ENCODE data around the gene WNT5A. TPM values are rescaled to one million over a fixed set of nuclear protein-coding genes. Genes with fewer than 3 reads are reported as not detected.

The WNT5A gene
- total RNA-seq, 6 experiments from 2014 or later, result 0.64 to 3.6 (median 2.4) TPM

DNA sequence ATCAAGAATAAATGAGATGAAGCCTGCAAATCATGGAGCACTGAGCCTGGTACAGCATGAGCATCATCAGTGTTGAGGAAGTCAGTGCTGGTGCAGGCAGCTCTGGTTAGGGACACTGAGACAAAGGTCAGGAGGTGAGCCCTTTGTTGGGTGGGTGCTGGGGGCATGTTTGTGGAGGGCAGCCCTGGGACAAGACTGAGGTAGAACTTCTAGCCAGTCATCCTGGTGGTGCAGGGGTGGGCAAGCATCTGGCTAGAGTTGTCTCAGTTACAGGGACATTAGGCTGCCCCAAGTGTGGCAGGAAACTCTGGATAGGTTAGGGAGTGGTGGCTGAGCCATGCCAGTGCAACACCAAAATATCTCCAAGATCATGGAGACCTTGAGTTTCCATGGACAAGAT, 27.3 kb downstream of the WNT5A start:
- intact Hi-C loops (cut with DNase I), result no loop called here

DNA sequence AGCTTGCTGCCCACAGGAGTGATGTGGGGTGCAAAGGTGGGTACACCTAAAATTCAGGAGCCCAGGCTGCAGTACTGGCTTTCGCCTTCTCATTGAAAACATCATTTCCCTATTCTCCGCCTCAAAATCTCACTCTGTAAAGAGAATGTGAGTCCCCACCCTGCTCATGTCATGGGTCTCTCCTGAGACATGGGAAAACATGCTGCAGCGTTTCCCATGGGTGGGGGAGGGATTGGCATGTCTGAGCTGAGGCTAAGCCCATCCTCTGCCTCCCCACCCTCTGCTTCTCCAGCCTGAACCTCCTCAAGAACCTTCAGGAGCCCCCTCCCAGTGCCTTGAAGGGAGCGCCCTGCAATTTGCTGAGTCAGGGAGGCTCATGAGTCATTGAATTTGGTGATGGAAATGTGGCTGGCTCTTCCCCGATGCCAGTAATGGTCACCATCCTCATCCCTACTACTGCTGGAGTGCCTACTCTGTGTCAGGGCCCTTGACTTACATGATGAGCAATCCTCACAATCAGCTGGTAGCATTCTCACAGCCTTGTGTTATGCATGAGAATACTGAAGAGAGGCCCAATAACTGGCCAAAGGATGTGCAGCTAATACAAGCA, 28.8 kb downstream of the WNT5A start:
- WGBS (ENCODE audit: insufficient coverage, low coverage, low lambda C conversion rate, missing lambda C conversion rate), result 92% methylated on average over 2 of the region's 5 CpGs
- TF ChIP-seq POLR2A (IDR thresholded peaks at IDR 0.05), result no peak
- TF ChIP-seq, protein P1, sequence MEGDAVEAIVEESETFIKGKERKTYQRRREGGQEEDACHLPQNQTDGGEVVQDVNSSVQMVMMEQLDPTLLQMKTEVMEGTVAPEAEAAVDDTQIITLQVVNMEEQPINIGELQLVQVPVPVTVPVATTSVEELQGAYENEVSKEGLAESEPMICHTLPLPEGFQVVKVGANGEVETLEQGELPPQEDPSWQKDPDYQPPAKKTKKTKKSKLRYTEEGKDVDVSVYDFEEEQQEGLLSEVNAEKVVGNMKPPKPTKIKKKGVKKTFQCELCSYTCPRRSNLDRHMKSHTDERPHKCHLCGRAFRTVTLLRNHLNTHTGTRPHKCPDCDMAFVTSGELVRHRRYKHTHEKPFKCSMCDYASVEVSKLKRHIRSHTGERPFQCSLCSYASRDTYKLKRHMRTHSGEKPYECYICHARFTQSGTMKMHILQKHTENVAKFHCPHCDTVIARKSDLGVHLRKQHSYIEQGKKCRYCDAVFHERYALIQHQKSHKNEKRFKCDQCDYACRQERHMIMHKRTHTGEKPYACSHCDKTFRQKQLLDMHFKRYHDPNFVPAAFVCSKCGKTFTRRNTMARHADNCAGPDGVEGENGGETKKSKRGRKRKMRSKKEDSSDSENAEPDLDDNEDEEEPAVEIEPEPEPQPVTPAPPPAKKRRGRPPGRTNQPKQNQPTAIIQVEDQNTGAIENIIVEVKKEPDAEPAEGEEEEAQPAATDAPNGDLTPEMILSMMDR (IDR thresholded peaks at IDR 0.05), result no peak
- Histone ChIP-seq H3K4me1 (no peaks in the 10 kb centered on the region), H3K4me3 (no peak overlapping the region), H3K9me3 (no peaks in the 10 kb centered on the region), H3K27ac (no peak overlapping the region), H3K27me3 (no peaks in the 10 kb centered on the region), H3K36me3 (no peaks in the 10 kb centered on the region)
- intact Hi-C loops (cut with DNase I), result no loop called here
- ATAC-seq, result no peak
- DNase-seq, result no peak

More for the DNA sequence above, 27.3 kb downstream of the WNT5A start:
- no peak for DNase-seq
- ATAC-seq, result no peak
- Histone ChIP-seq H3K27me3 (no peaks in the 10 kb centered on the region), H3K27ac (no peak overlapping the region), H3K4me1 (no peaks in the 10 kb centered on the region), H3K9me3 (no peaks in the 10 kb centered on the region), H3K36me3 (no peaks in the 10 kb centered on the region), H3K4me3 (no peak overlapping the region)
- TF ChIP-seq, protein P1 (IDR thresholded peaks at IDR 0.05), result no peak
- no peak for TF ChIP-seq POLR2A (IDR thresholded peaks at IDR 0.05)

DNA sequence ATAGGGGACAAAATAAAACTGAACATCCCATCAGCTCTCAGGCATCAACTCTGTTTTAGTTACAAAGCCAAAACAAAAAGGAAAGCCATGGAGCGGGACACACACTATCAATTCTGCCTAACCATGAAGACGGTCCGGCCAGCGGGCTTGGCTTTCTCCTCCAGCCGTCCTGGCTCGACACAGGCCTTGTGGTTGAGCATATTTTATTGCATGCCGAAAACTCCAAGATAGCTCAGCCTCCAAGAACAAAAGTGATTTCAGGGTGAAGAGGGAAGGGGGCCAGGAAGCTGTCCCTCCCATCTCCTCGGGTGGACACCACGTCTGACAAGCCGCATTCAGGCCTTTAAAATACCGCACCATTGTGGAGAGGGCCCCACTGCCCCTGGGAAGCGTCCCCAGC, 31.2 kb downstream of the WNT5A start:
- ATAC-seq (no peak), DNase-seq (no peak)
- WGBS (ENCODE audit: insufficient coverage, low coverage, low lambda C conversion rate, missing lambda C conversion rate), result 100% methylated on average over 1 of the region's 12 CpGs
- H3K4me3 ChIP-seq, result no peak overlapping the region
- no peak overlapping the region for H3K27ac ChIP-seq
- no peaks in the 10 kb centered on the region for H3K9me3 ChIP-seq
- no peaks in the 10 kb centered on the region for H3K36me3 ChIP-seq
- no peak for TF ChIP-seq POLR2A (IDR thresholded peaks at IDR 0.05)
- TF ChIP-seq, protein P1 (IDR thresholded peaks at IDR 0.05), result no peak
- no peaks in the 10 kb centered on the region for H3K27me3 ChIP-seq
- intact Hi-C loops (cut with DNase I), result no loop called here
- H3K4me1 ChIP-seq, result no peaks in the 10 kb centered on the region

DNA sequence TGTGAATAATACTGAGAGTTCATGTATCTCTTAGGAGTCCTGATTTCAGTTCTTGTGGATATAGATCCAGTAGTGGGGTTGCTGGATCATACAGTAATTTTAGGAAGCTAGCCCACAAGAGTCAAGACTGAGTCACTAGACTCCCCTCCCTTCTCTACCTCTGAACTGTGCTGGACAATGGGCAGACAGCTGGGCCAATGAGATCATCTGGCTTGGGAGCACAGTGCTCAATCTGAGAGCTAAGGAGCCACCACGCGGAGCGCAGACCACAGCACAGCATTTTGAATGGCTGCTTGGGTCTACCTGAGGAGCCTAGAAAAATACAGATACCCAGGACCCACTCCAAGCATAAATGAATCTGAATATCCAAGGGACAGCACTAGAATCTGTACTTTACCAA, 32.5 kb downstream of the WNT5A start:
- no peak overlapping the region for H3K4me3 ChIP-seq
- intact Hi-C loops (cut with DNase I), result no loop called here
- H3K4me1 ChIP-seq, result no peaks in the 10 kb centered on the region
- WGBS (ENCODE audit: insufficient coverage, low coverage, low lambda C conversion rate, missing lambda C conversion rate), result 83% methylated on average over 1 of the region's 3 CpGs
- H3K27me3 ChIP-seq, result no peaks in the 10 kb centered on the region
- H3K36me3 ChIP-seq, result no peaks in the 10 kb centered on the region
- no peak for TF ChIP-seq POLR2A (IDR thresholded peaks at IDR 0.05)
- TF ChIP-seq, protein P1 (IDR thresholded peaks at IDR 0.05), result no peak
- ATAC-seq, result no peak
- no peak overlapping the region for H3K27ac ChIP-seq
- H3K9me3 ChIP-seq, result no peaks in the 10 kb centered on the region
- DNase-seq, result no peak

Data from right lobe of liver (tissue), 6 donors.